Fibroblast of mammary gland (primary cell): ENCODE measurements around the gene LRRC32.

Experiments
- DNase-seq: peaks from one replicate; pipeline ENCODE4 v3.0.0-alpha.2; 2010; ENCODE audit warnings: low read depth
- H3K4me3 ChIP-seq: 2 replicates; pipeline ENCODE4 v1.5.1; 2011; ENCODE audit warnings: low read depth, mild to moderate bottlenecking, low read length, moderate library complexity; ENCODE audit not compliant: control insufficient read depth
- TF ChIP-seq, protein P1 (sequence below): conservative IDR thresholded peaks from 2 replicates; pipeline ENCODE4 v1.5.1; 2011; ENCODE audit warnings: low read depth, low read length, inconsistent platforms; ENCODE audit not compliant: control insufficient read depth, insufficient read depth

The LRRC32 gene

DNA sequence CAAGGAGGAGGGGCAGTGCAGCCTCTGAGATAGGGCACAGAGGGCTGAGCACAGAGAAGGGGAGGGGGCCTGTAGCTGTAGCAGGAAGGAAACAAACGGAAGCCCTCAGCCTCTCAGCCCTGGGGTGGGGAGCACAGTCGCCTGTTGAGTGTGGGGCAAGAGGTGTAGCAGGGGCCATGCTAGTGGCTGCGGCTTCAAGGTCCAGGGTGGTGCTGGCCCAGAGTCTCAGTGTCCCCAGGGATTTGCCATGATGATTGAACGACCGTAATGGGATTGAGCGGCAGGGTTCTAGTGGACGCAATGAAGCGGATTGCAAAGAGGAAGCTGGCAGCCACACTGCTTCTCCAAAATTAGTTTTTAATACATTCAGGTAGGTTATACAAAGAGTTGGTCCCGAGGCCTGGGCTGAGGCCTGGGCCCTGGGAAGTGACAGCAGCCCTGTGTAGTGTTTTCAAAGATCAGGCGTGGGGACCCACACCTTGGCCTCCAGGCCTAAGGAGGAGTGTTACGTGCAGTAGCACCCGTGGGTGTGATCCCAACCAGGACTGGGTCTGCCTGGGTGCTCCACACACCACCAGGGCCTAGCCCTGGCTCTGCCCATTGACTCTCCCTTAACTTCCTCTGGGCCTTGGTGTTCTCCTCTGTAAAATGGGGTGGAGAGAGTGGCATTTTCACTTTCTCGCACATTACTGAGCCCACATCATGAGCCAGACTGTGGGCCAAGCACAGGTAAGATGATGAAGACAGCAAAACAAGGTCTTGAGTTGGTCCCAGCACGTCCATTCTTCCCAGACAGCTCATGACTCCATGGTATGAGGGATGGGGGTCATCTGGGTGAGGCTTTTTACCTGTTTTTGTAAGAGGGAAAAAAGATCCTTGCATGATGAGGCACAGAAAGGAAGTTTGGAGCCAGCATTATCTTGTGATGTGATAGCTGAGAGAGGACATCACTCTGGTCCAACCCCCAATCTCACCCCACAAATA, 13.1 kb downstream of the LRRC32 start:
- TF ChIP-seq, protein P1, sequence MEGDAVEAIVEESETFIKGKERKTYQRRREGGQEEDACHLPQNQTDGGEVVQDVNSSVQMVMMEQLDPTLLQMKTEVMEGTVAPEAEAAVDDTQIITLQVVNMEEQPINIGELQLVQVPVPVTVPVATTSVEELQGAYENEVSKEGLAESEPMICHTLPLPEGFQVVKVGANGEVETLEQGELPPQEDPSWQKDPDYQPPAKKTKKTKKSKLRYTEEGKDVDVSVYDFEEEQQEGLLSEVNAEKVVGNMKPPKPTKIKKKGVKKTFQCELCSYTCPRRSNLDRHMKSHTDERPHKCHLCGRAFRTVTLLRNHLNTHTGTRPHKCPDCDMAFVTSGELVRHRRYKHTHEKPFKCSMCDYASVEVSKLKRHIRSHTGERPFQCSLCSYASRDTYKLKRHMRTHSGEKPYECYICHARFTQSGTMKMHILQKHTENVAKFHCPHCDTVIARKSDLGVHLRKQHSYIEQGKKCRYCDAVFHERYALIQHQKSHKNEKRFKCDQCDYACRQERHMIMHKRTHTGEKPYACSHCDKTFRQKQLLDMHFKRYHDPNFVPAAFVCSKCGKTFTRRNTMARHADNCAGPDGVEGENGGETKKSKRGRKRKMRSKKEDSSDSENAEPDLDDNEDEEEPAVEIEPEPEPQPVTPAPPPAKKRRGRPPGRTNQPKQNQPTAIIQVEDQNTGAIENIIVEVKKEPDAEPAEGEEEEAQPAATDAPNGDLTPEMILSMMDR = no peak
- H3K4me3 ChIP-seq = no peak overlapping the region
- DNase-seq = no peak

DNA sequence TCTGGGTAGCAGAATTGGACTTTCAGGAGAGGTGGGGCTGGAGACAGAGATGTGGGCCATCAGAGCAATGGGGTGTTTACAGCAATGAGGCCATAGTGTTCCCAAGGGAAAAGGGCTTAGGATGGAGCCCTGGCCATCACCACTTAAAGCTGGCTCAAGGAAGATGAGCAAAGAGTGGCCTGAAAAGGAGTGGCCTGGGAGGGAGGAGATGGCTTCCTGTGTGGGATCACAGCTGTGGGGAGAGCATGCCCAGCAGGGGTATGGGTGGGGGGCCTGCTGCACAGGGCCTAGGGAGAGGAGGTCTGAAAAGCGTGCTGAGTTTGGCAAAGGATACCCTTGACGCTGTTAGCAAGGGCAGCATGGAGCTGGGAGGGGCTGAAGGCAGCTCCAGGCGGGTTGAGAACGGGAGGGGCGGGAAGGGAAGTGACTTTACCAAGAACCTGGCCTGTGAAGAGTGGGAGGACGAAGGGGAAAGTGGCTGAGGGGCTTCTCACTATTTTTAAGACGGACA, 13.9 kb downstream of the LRRC32 start:
- no peak overlapping the region for H3K4me3 ChIP-seq
- no peak for DNase-seq
- TF ChIP-seq, protein P1 = no peak

DNA sequence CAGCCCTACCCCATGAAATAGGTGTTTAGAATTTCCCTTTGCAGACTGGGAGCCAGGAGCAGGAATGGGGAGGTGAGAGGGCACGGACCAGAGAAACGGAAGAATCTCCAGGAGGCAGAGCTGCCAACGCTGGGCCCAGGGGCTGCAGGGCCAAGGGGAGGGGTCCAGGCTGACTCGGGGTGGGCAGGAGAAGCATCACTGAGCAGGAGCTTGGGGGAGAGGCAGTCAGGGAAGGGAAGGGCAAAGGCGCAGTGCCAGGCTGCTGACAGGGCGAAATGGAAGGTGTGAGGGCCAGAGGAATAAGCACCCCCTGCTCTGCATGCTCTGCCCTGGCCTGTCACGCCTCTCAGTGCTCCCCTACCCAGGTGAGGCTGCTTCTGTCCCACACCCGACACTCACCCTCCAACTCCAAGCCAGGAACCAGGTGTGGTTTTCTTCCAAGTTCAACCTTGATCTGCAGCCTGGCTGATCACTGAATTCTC, 14.5 kb downstream of the LRRC32 start:
- TF ChIP-seq, protein P1 = no peak
- no peak for DNase-seq
- H3K4me3 ChIP-seq = no peak overlapping the region

DNA sequence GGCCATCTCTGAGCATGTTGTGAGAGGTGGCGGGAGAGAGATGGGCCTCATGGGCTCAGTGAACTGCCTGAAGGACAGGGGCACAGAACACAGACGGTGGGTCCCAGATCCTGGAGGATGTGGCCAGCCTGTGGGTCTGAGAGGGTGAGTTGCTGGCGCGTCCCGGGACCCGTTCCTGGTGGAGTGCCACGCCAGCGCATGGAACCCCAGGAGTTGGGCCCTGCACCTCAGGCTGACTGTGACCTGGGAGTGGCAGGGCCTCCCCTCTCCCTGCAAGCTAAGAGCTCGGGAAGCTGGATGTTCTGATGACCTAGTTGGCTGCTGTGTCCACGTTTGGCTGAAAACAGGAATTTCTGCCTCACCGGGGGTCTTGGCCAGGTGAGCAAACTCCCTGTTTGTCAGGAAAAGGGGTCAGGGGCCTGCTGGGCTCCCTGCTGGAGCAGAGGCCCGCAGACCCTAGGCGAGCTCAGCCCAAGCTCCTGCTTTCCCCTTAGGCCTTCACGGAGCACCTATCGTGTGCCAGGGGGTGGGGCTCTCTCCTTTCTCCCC, 15.0 kb downstream of the LRRC32 start:
- no peak overlapping the region for H3K4me3 ChIP-seq
- TF ChIP-seq, protein P1 = no peak
- DNase-seq = no peak

DNA sequence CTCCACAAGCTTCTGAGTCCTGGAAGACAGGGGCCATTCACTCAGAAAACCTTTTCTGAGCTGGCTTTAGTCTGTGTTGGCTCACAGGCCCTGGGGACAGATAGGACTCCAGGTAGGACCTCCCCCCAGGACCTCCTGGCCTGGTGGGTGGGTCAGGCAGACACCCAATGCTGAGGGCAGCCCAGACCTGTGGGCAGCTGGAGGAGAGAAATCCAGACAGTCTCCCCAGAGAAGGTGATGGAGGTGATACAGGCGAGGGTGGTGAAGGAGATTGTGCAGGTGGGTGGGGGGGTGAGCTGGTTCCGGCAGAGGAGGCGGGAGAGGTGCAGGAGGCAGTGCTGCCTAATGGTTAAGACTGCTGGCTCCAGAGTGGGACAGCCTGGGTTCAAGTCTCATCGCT, 15.6 kb downstream of the LRRC32 start:
- H3K4me3 ChIP-seq = no peak overlapping the region
- TF ChIP-seq, protein P1 = no peak
- DNase-seq = no peak

DNA sequence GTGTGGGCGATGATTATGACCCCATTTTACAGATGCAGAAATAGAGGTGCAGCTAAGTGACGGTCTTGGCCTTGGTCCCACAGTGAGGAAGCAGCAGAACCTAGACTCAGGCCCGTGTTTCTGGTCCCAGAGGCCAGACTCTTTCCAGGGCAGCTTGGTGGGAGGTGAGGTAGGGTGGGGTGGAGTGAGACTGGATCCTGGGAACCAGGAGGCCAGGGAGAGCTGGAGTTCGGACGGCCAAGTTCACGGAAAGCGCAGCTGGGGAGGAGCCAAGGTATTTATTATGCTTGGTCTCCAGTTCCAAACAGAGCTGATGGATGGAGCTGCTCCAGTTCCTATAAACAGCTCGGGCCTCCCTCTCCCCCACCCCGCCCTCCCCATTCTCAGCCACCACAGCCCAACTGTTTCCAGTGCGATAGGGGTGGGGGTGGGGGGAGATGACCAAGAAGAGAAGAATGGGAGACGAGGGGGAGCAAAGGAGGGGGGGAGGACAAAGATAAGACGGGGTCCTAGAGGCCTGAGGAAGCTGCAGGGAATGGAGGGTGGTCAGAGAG, 16.2 kb downstream of the LRRC32 start:
- H3K4me3 ChIP-seq = no peak overlapping the region
- peak; percentile 74 for DNase-seq

More for the DNA sequence above, 16.2 kb downstream of the LRRC32 start:
- TF ChIP-seq, protein P1 = no peak
